Activated CD8-positive, alpha-beta memory T cell treated with anti-CD3 and anti-CD28 coated beads for 48 hours (primary cell): Measurements from ENCODE around the gene CHI3L1.

Source experiments
- DNase-seq, 3 experiments: peaks; one replicate each; pipeline ENCODE4 v3.0.0-alpha.2; 2020; ENCODE audit warnings: low read depth in 2 of 3, low spot score in 2 of 3

Gene CHI3L1

GRCh38 chr1:203152158-203153034 is 34.1 kb downstream of the CHI3L1 start:
- no peak for DNase-seq

DNA sequence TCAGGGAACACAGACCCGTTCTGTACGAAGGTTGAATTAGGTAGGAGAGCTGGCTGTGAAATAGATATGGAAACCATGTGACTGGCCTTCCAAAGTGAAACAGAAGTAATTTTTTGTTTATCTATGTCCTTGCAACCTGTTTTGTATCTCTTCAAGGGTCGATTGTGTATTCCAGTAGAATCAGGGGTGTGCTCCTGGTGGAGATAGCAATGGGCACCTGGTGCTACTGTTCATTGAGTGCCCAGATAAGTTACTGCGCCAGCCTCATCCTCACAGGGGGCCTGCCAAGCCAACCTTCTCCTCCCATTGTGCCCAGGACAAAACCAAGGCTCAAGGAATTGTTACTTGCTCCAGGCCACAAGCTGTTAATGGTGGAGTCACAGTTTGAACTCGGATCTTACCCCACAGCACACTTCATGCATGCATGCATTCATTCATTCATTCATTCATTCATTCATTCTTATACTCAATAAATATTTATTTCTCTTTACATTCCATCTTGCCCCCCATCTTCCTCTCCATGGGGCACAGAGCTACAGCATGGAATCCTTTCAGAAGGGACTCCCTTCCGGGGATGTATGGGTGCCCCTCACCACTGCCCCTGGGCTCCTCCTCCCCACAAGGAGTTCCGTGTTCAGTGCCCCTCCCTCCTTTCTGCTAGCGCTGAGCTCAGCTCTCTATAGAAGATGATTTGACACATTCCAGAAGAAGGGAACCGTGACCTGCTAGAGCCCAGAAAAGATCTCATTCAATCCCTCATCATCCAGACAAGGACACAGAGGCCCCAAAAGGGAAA is 34.9 kb downstream of the CHI3L1 start:
- DNase-seq, result no peak

DNA sequence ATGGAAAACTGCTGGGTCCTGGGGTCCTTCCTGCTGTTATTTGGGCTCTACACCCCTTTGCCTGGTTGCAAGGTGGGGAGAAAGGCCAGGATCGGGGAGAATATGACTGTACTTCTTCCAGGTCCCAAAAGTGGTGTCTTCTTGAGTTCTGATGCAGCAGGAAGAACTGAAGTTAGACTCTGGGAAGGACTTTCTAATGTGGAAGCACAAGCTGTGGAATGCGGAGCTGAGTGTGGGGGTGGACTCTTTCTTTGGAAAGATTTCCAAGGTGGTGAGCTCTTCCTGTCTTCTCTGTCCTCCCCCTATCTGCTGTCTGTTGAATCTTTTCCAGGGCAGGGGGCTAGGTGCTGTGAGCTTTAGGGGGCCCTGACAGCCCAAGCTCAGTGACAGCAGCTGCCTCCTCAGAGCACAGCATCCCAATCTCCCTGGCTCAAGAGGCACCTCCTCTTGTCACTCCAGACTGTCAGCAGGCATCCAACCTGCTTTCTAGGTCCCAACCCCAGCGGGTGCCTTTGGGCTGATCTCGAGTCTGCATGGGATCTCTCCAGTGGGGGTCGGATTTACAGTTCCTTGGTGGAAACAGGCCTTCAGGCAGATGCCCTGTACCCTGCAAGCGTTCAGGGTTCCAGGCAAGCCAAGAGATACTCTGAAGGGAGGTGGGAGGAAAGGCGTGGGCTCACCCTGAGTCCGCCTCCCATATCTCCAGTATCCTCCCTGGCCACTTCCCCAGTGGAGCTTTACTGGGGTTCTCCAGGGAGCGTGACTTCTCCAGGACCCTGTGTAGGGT is 35.8 kb downstream of the CHI3L1 start:
- no peak for DNase-seq

DNA sequence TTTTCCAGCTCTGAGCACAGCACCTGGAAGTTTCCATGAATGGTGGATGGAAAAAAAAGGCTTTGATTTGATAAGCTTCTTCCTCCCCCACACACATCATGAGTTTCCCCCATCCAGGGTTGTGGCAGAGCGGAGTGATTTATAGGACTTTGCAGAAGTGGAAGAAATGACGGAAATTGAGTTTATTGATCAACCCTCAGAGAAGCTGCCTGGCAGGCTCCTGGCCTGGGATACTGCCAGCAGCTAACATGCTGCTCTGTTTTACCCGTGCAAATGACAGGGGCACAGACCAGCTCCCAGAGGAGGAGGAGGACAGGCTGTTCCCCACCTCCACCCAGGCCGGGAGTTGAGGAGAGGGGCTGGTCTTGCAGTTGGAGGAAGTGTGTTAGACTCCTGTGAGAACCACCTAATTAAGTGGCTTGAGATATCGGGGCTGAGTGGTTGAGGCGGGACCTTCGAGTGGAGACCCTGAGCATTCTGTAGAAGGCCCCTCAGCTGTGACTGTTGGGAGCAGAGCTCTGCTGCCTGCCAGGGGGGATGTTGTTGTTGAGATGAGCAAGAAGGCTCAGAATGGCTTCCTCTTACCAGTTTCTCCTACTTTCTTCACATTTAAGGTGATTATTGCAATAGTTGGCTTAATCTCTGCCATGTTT is 37.2 kb downstream of the CHI3L1 start:
- DNase-seq, result no peak

GRCh38 chr1:203148579-203148978 is 37.9 kb downstream of the CHI3L1 start:
- no peak for DNase-seq

- no peak for DNase-seq
Observed at GRCh38 chr1:203148127-203148526, 38.4 kb downstream of the CHI3L1 start.

DNA sequence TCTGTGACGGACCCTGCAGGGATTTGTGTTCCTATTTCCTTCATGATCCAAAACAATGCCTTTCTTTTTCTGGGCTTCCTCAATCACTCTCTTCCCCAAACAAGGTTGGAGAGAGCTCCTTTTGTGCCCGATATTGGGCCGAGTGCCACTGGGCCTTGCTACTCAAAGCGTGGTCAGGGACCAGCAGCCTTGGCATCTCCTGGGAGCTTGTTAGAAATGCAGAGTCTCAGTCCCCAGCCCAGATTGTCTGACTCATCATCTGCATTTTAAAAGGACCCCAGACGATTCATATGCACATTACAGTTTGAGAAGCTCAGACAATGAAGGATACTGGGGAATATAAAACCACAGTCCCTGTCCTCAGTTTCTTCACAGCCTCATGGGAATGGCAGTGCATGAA is 39.1 kb downstream of the CHI3L1 start:
- no peak for DNase-seq

GRCh38 chr1:203146537-203146936 is 40.0 kb downstream of the CHI3L1 start:
- no peak for DNase-seq

- no peak for DNase-seq
Observed at GRCh38 chr1:203146042-203146369, 40.5 kb downstream of the CHI3L1 start.

DNA sequence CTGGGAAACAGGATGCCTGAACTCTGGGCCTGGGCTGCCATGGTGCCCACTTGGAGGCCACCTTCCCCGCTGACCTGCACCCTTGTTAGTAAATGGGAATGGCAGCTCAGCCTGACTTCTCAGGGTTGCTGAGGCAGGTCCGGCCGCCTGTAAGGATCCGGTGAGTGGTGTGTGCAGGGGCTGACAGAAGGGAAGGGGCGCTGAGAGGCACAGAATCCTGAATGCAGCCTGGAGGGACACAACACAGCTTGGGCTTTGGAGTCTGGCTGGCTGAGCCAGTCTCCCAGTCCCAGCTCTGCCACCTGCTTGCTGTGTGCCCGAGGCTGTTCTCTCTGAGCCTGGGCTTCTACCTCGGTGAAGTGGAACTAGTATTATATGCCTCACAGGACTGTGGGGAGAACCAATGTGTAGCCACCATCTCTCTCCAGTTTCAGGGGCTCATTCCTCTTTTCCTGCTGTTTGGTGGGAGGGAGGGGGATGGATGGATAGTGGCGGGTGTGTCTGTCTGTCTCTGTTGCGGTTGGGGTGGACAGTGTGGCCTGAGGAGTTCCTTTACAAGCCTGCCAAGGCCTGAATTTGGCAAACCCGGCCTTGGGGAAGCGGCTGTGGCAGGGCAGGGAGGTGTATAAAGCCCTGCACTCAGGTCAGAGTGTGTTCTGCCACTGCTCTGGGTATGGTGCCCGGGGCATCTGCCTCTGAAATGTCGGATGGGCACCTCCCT is 41.0 kb downstream of the CHI3L1 start:
- DNase-seq, result no peak

DNA sequence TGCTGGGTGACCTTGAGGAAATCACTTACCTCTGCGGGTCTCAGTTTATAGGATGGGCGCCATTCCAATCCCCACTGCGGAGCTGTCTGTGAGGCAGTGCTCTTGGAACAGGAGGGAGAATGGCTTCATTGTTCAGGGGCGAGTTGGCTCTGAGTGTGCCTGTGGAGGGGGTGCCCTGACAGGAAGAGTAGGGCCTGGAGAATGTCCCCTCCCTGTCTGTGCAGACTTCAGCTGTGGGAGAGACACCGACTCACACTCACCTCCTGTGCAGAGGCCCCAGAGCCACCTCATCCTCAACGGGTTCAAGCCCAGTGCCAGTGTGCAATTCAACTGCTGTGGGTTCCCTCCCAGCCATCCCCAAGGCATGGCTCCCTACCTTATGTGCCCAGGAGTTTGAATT is 41.8 kb downstream of the CHI3L1 start:
- no peak for DNase-seq

DNA sequence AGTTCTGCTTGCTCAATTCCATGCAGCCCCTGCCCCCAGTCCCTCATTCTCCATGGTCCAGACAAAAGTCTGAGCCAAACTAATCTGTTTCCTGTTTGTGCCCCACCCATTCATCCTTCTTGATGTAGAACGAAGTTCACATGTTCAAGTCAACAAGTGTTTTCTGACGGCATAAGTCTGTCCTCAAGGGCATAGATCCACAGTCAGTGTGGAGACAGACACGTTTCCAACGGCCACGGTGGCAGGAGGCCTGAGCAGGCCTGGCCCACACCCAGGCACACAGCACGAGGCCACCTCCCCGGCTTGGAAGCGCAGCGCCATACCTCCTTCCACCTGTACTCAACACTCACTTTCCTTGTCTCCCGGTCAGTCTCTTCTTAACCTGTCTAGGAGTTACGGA is 42.9 kb downstream of the CHI3L1 start:
- no peak for DNase-seq

DNA sequence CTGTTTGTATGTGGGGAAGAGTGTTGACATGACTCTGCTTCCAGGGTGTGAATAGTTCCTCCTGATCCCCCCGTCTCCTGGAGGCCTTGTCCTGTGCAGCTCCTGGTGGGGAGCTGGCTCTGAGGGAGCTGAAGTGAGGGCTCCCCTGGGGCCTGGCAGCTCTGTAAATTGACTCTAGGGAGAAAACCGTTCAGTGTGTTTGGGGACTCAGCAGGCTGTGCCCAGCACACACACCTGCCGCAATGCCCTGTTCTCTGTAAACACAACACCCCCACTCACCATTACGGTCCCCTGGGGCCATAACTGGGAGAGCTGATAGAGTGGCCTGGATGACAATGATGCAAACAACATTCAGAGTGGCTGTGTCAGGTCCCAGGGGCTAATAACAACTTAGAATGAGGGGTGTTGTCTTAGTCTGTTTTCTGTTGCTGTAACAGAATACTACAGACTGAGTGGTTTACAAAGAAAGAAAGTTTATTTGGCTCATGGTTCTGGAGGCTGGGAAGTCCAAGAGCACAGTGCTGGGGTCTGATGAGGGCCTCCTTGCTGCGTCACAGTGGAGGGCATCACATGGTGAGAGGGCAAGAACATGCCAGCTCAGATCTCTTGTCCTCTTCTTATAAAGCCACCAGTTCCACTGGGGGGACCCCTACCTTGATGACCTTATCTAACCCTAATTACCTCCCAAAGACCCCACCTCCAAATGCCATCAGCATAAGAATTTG is 43.7 kb downstream of the CHI3L1 start:
- no peak for DNase-seq

DNA sequence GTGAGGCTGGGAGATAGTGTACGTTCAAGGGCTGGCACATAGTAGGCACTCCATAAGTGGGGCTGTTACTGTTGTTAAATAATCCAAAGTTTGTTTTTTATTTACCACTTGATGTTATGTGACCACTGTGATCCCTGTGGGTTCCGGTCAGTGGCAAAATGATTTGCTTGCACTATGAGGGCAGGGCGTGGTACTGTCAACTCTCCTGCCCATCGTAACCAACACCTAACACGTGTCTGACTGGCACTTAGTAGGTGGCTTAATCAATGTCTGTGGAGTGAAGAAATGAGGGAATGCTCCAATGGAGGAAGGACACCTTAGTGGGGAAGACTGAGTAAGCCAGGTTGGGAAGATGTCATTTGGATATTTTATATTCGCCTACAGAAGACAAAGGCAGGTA is 44.4 kb downstream of the CHI3L1 start:
- no peak for DNase-seq

DNA sequence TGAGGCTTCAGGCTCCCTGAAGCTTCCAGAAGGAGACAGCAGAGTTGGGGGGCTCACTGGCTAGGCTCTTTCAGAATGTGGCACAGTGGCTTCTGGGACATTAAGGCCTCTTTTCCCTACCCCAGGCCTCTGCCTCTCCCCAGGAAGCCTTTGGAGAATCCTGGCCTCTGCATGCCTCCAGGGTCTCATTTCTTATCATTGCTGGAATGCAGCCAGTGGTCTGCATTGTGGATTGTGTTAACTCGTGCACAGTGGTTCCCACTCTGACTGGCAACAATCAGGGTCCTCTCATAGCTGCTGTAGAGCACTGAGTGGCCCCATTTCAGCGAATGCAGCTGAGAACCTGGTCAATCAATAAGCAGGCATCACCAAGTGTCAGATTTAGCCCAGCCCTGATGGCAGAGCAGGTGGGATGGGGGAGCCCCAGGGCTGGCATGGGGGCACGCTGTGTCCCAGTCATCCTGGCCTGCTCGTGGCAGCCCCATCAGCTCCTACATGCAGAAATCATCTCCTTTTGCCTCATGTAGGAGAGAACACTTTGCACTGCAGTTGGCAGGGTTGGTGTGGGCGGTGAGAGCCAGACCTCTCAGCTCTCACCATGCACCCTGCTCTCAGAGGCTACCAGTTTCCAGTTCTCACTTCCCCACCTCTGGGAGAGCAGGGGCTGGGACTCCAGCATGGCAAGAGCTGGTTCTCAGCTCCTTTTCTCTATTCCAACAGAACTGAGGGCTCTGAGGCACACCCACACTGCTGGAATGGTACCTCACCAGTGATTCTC is 45.6 kb downstream of the CHI3L1 start:
- DNase-seq, result no peak

DNA sequence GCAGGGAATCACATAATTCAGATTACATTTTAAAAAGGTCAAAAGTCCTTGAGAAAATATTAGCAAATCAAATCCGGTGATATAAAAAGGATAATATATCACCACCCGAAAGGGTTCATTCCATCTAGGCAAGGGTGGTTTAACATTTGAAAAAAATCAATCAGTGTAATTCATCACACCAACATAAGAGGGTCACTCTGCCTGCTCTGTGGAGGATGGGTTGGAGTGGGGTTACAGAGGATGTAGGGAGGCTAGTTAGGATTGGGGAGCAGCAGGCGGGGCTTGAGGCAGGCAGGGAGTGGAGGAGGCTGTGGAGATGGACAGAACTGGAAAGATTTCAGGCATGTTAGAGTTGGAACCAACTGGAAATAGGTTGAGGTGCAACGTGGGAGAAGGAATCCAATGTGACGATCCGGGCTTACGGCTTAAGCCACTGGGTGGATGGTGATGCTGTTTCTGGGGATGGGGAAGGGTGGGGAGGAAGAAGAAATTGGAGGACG is 46.5 kb downstream of the CHI3L1 start:
- no peak for DNase-seq

GRCh38 chr1:203138066-203138465 is 48.4 kb downstream of the CHI3L1 start:
- no peak for DNase-seq

DNA sequence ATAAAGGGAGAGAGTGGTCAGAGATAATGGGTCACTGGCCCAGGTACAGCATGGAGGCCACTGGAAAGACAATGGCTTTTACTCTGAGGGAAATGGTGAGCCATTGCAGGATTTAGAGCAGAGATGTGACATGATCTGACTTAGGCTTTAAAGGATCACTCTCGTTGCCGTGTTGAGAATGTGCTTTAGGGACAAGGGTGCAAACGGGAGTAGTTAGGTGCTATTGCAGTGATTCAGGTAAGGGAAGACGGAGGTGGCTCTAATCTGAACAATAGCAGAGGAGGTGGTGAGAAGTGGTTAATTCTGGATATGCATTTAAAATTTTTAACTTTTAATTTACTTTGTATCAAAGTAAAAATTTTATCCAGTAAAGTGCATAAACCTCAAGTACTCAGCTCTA is 49.2 kb downstream of the CHI3L1 start:
- DNase-seq, result no peak
